Liver (tissue), 9 donors: ENCODE measurements around the gene POLR2L. TPM values are rescaled to one million over a fixed set of nuclear protein-coding genes. Genes with fewer than 3 reads are reported as not detected.

ENCODE experiments used
- DNase-seq: peaks from one replicate; pipeline ENCODE4 v3.0.0-alpha.2; 2017; ENCODE audit warnings: low spot score
- H3K27ac ChIP-seq, 2 donors: one replicate each; pipeline ENCODE4 v1.7.0; 2013; ENCODE audit warnings: inconsistent platforms in 2 of 2, low read length in 2 of 2, control low read depth in 1 of 2, low read depth in 1 of 2, mild to moderate bottlenecking in 1 of 2
- H3K27me3 ChIP-seq, 4 donors: one replicate each; pipeline versions ENCODE4 v1.6.1 to v1.7.0; 2013; ENCODE audit warnings: low read length in 3 of 4, inconsistent platforms in 1 of 4, mild to moderate bottlenecking in 1 of 4, moderate library complexity in 1 of 4; ENCODE audit not compliant: control insufficient read depth in 4 of 4, insufficient read depth in 4 of 4
- H3K36me3 ChIP-seq, 4 donors: one replicate each; pipeline versions ENCODE4 v1.6.1 to v1.7.0; 2013; ENCODE audit warnings: low read length in 3 of 4, mild to moderate bottlenecking in 3 of 4, low read depth in 1 of 4, moderate library complexity in 1 of 4; ENCODE audit not compliant: control insufficient read depth in 4 of 4, insufficient read depth in 3 of 4
- H3K4me1 ChIP-seq, 4 donors: one replicate each; pipeline versions ENCODE4 v1.6.1 to v1.7.0; 2013; ENCODE audit warnings: low read length in 3 of 4, mild to moderate bottlenecking in 3 of 4, moderate library complexity in 1 of 4; ENCODE audit not compliant: control insufficient read depth in 4 of 4, insufficient read depth in 4 of 4
- H3K4me3 ChIP-seq, 3 donors: one replicate each; pipeline versions ENCODE4 v1.6.1 to v1.7.0; 2013; ENCODE audit warnings: low read length in 3 of 3, control low read depth in 1 of 3, low read depth in 1 of 3, mild to moderate bottlenecking in 1 of 3
- H3K9ac ChIP-seq, 2 donors: one replicate each; pipeline ENCODE4 v1.7.0; 2013; ENCODE audit warnings: low read length in 2 of 2, mild to moderate bottlenecking in 2 of 2, moderate library complexity in 2 of 2, control low read depth in 1 of 2, low read depth in 1 of 2
- H3K9me3 ChIP-seq, 4 donors: one replicate each; pipeline versions ENCODE4 v1.6.1 to v1.7.0; 2013; ENCODE audit warnings: low read length in 3 of 4; ENCODE audit not compliant: control insufficient read depth in 4 of 4
- ATF3 ChIP-seq: IDR thresholded peaks from 2 replicates; pipeline ENCODE4 v1.6.1; 2016; ENCODE audit warnings: antibody characterized with exemption
- CTCF ChIP-seq: fragments of 150-350 bp; IDR thresholded peaks from 2 replicates; pipeline ENCODE4 v1.5.1; 2017; ENCODE audit warnings: improper control_type of control experiment, low read depth, low read length; ENCODE audit not compliant: missing input control
- EGR1 ChIP-seq, 2 donors: IDR thresholded peaks; 2 replicates each; pipeline ENCODE4 v1.6.1; 2016 to 2018; ENCODE audit warnings: antibody characterized with exemption in 2 of 2, low read depth in 2 of 2
- FOXA1 ChIP-seq: IDR thresholded peaks from 2 replicates; pipeline ENCODE4 v1.6.1; 2016; ENCODE audit warnings: antibody characterized with exemption
- FOXA2 ChIP-seq: IDR thresholded peaks from 2 replicates; pipeline ENCODE4 v1.6.1; 2016; ENCODE audit warnings: antibody characterized with exemption
- GABPA ChIP-seq, 2 donors: IDR thresholded peaks in 1 of 2; conservative IDR thresholded peaks in 1 of 2; 2 replicates each; pipeline ENCODE4 v1.6.1; 2016; ENCODE audit warnings: antibody characterized with exemption in 2 of 2, mild to moderate bottlenecking in 1 of 2, moderate library complexity in 1 of 2
- HNF4A ChIP-seq, 2 donors: conservative IDR thresholded peaks; 2 replicates each; pipeline ENCODE4 v1.6.1; 2016; ENCODE audit warnings: antibody characterized with exemption in 2 of 2, mild to moderate bottlenecking in 2 of 2
- HNF4G ChIP-seq: IDR thresholded peaks from 2 replicates; pipeline ENCODE4 v1.6.1; 2016; ENCODE audit warnings: antibody characterized with exemption
- JUND ChIP-seq, 2 donors: IDR thresholded peaks; 2 replicates each; pipeline ENCODE4 v1.6.1; 2016; ENCODE audit warnings: antibody characterized with exemption in 2 of 2
- MAX ChIP-seq: IDR thresholded peaks from 2 replicates; pipeline ENCODE4 v1.6.1; 2016; ENCODE audit warnings: antibody characterized with exemption
- NR2F2 ChIP-seq: IDR thresholded peaks from 2 replicates; pipeline ENCODE4 v1.6.1; 2016; ENCODE audit warnings: antibody characterized with exemption
- RAD21 ChIP-seq, 2 donors: IDR thresholded peaks; 2 replicates each; pipeline ENCODE4 v1.6.1; 2016; ENCODE audit warnings: antibody characterized with exemption in 2 of 2, mild to moderate bottlenecking in 2 of 2
- RXRA ChIP-seq, 2 donors: IDR thresholded peaks; 2 replicates each; pipeline ENCODE4 v1.6.1; 2017 to 2018; ENCODE audit warnings: antibody characterized with exemption in 2 of 2, mild to moderate bottlenecking in 1 of 2
- SP1 ChIP-seq: IDR thresholded peaks from 2 replicates; pipeline ENCODE4 v1.6.1; 2018; ENCODE audit warnings: antibody characterized with exemption, mild to moderate bottlenecking
- TAF1 ChIP-seq: conservative IDR thresholded peaks from 2 replicates; pipeline ENCODE4 v1.6.1; 2016; ENCODE audit warnings: antibody characterized with exemption, mild to moderate bottlenecking
- YY1 ChIP-seq: IDR thresholded peaks from 2 replicates; pipeline ENCODE4 v1.6.1; 2016; ENCODE audit warnings: antibody characterized with exemption, mild to moderate bottlenecking
- ZBTB33 ChIP-seq: IDR thresholded peaks from 2 replicates; pipeline ENCODE4 v1.6.1; 2016; ENCODE audit warnings: antibody characterized with exemption
- WGBS: extraction: QIAGEN DNeasy Blood & Tissue Kit; methylation state at CpG from one replicate; pipeline ENCODE4 v1.1.7; 2013; 5-methylcytosine and 5-hydroxymethylcytosine counted together
- polyA plus RNA-seq, 2 donors: library from polyadenylated mRNA; stranded (reverse) in 1 of 2; unstranded in 1 of 2; fragments of 200-250 nt in 1 of 2; fragments of >200 nt in 1 of 2; fragmentation: Nextera tagmentation in 1 of 2; extraction: Ambion mirVana in 1 of 2; gene quantifications; one replicate each; pipeline versions ENCODE4 v1.2.1 to v1.2.3, GENCODE V29; 2013 to 2015
- total RNA-seq, 2 donors: library from RNA; depleted of rRNA; stranded (reverse); fragments of >200 nt; gene quantifications; one replicate each; pipeline ENCODE4 v1.2.3, GENCODE V29; 2014
- TF ChIP-seq, protein P1 (sequence below): IDR thresholded peaks from 2 replicates; pipeline ENCODE4 v1.6.1; 2016; ENCODE audit warnings: antibody characterized with exemption, mild to moderate bottlenecking
- donor health status: healthy.
- donor health status: healthy.
- donor health status: healthy.
- donor health status: healthy.
- donor health status: healthy.

POLR2L gene
- total and polyA plus RNA-seq, 4 donors, result 28.1 to 230 (median 106) TPM

- DNase-seq, result no peak
- Histone ChIP-seq H3K9ac (no peak overlapping the region), H3K27me3 (no peaks in the 10 kb centered on the region), H3K36me3 (peaks cover 0 to 5% (median 1%) of the 10 kb centered on the region in 4 donors), H3K27ac (no peak overlapping the region), H3K4me1 (peaks cover 13 to 26% (median 20%) of the 10 kb centered on the region in 4 donors), H3K4me3 (no peak overlapping the region), H3K9me3 (no peaks in the 10 kb centered on the region)
- WGBS, result 98% methylated on average over 21 of the region's 21 CpGs
- TF ChIP-seq HNF4G (no peak), RAD21 (IDR thresholded peaks at IDR 0.05) (no peak), EGR1 (IDR thresholded peaks at IDR 0.05; ENCODE audit: low read depth in 2 of 2) (no peak)
Observed at GRCh38 chr11:802018-802617, 40.2 kb downstream of the POLR2L start.

GRCh38 chr11:801097-801780 lies 41.1 kb downstream of the POLR2L start:
- no peak for DNase-seq
- Histone ChIP-seq H3K4me3 (no peak overlapping the region), H3K36me3 (peaks cover 0 to 5% (median 1%) of the 10 kb centered on the region in 4 donors), H3K9ac (no peak overlapping the region), H3K4me1 (peaks cover 18 to 34% (median 26%) of the 10 kb centered on the region in 4 donors), H3K27ac (no peak overlapping the region), H3K9me3 (no peaks in the 10 kb centered on the region), H3K27me3 (no peaks in the 10 kb centered on the region)
- WGBS, result 95% methylated on average over 20 of the region's 20 CpGs
- no peak for TF ChIP-seq ATF3
- TF ChIP-seq FOXA2, result no peak
- no peak for TF ChIP-seq HNF4A (conservative IDR thresholded peaks at IDR 0.05)
- no peak for TF ChIP-seq FOXA1
- TF ChIP-seq HNF4G, result no peak
- TF ChIP-seq JUND (IDR thresholded peaks at IDR 0.05), result no peak
- TF ChIP-seq GABPA (IDR thresholded peaks at IDR 0.05 in 1 of 2, conservative IDR thresholded peaks at IDR 0.05 in 1 of 2), result no peak
- no peak for TF ChIP-seq CTCF
- no peak for TF ChIP-seq NR2F2
- no peak for TF ChIP-seq RAD21 (IDR thresholded peaks at IDR 0.05)
- no peak for TF ChIP-seq EGR1 (IDR thresholded peaks at IDR 0.05; ENCODE audit: low read depth in 2 of 2)
- TF ChIP-seq YY1, result no peak
- TF ChIP-seq TAF1, result no peak
- TF ChIP-seq, protein P1, sequence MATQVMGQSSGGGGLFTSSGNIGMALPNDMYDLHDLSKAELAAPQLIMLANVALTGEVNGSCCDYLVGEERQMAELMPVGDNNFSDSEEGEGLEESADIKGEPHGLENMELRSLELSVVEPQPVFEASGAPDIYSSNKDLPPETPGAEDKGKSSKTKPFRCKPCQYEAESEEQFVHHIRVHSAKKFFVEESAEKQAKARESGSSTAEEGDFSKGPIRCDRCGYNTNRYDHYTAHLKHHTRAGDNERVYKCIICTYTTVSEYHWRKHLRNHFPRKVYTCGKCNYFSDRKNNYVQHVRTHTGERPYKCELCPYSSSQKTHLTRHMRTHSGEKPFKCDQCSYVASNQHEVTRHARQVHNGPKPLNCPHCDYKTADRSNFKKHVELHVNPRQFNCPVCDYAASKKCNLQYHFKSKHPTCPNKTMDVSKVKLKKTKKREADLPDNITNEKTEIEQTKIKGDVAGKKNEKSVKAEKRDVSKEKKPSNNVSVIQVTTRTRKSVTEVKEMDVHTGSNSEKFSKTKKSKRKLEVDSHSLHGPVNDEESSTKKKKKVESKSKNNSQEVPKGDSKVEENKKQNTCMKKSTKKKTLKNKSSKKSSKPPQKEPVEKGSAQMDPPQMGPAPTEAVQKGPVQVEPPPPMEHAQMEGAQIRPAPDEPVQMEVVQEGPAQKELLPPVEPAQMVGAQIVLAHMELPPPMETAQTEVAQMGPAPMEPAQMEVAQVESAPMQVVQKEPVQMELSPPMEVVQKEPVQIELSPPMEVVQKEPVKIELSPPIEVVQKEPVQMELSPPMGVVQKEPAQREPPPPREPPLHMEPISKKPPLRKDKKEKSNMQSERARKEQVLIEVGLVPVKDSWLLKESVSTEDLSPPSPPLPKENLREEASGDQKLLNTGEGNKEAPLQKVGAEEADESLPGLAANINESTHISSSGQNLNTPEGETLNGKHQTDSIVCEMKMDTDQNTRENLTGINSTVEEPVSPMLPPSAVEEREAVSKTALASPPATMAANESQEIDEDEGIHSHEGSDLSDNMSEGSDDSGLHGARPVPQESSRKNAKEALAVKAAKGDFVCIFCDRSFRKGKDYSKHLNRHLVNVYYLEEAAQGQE, result no peak
- TF ChIP-seq MAX, result no peak
- TF ChIP-seq SP1, result no peak
- TF ChIP-seq RXRA (IDR thresholded peaks at IDR 0.05), result no peak
- TF ChIP-seq ZBTB33, result no peak
